ENCODE results near the gene GSTM4. TPM values are rescaled to one million over a fixed set of nuclear protein-coding genes. Genes with fewer than 3 reads are reported as not detected.

Gene GSTM4
- total and polyA plus RNA-seq, 2 of the 8 experiments (the other 6 are each of a cell fraction or from before 2014, with no cell fraction given) = 11.3 to 31.4 TPM

- no peak for FAIRE-seq
- no peak for TF ChIP-seq EZH2 (IDR thresholded peaks at IDR 0.05; ENCODE audit: low read depth, low read length, severe bottlenecking)
- TF ChIP-seq BRCA1 (IDR thresholded peaks at IDR 0.05; ENCODE audit: low read depth, low read length) = no peak
- no peak for TF ChIP-seq SAP30 (IDR thresholded peaks at IDR 0.05; ENCODE audit: insufficient read depth, insufficient replicate concordance, low read length)
- no peak for TF ChIP-seq TCF12 (IDR thresholded peaks at IDR 0.05; ENCODE audit: low read depth, low read length)
- TF ChIP-seq GTF2F1 (IDR thresholded peaks at IDR 0.05; ENCODE audit: borderline replicate concordance, low read depth, low read length) = no peak
- no peak for TF ChIP-seq HDAC2 (IDR thresholded peaks at IDR 0.05; ENCODE audit: borderline replicate concordance in 1 of 2, low read depth in 2 of 2, low read length in 2 of 2)
- no peak for TF ChIP-seq RBBP5 (IDR thresholded peaks at IDR 0.05; ENCODE audit: borderline replicate concordance, low read depth, low read length)
- TF ChIP-seq MAX (IDR thresholded peaks at IDR 0.05) = no peak
- no peak for TF ChIP-seq SP1 (IDR thresholded peaks at IDR 0.05; ENCODE audit: low read depth, low read length)
- TF ChIP-seq SIRT6 (IDR thresholded peaks at IDR 0.05; ENCODE audit: low read length) = no peak
These were observed 20.8 kb upstream of the GSTM4 start for GRCh38 chr1:109634771-109635750.

More at GRCh38 chr1:109634771-109635750, 20.8 kb upstream of the GSTM4 start:
- peaks cover 0 to 6% of the 10 kb centered on the region in 2 experiments for H4K20me1 ChIP-seq (replicated peaks in 1 of 2; ENCODE audit: control insufficient read depth in 1 of 2, insufficient read depth in 2 of 2, low read length in 2 of 2)
- H2BK120ac ChIP-seq (replicated peaks; ENCODE audit: low read depth, low read length) = no peak overlapping the region
- no peak overlapping the region for H3K56ac ChIP-seq (replicated peaks; ENCODE audit: insufficient read length, low read depth, low read length)
- no peak overlapping the region for H2BK5ac ChIP-seq (ENCODE audit: low read depth, low read length)
- H2BK20ac ChIP-seq (ENCODE audit: low read length) = no peak overlapping the region
- peaks cover 0 to 6% (median 5%) of the 10 kb centered on the region in 4 experiments; a peak in 6 of 8 replicates for H3K36me3 ChIP-seq (ENCODE audit: control insufficient read depth in 2 of 4, insufficient read depth in 4 of 4, low read length in 3 of 4)
- H3K9ac ChIP-seq (replicated peaks in 1 of 4; ENCODE audit: extremely low read depth in 1 of 4, low read depth in 3 of 4, low read length in 3 of 4) = no peak overlapping the region
- H3K4me3 ChIP-seq (ENCODE audit: extremely low read depth in 1 of 4, insufficient read depth in 2 of 4, low read depth in 3 of 4, low read length in 4 of 4) = no peak overlapping the region
- H4K5ac ChIP-seq (ENCODE audit: insufficient read length, low read depth, low read length) = no peak overlapping the region
- H3K14ac ChIP-seq (ENCODE audit: insufficient read length) = no peak overlapping the region
- ChIA-PET CTCF (ENCODE audit: partially characterized antibody) (interaction anchor here (1.0 to 9.0 kb wide), 16 partner anchors 17 to 344 kb away, joined by 3 to 185 read pairs (median 4); partner anchors contain the start of genes GNAI3, GSTM1 and GSTM4), POLR2A (ENCODE audit: partially characterized antibody) (interaction anchor here (0.8 to 1.6 kb wide), 4 partner anchors 9 to 87 kb away, joined by 3 to 5 read pairs (median 3); partner anchors contain the start of gene GNAI3)
- H3K9me3 ChIP-seq (ENCODE audit: insufficient read depth in 2 of 2, low read depth in 1 of 2, low read length in 1 of 2) = no peaks in the 10 kb centered on the region
- no peak overlapping the region for H2AK5ac ChIP-seq (ENCODE audit: low read depth, low read length)
- WGBS, 2 experiments (ENCODE audit: extremely low coverage in 1 of 2, insufficient coverage in 1 of 2, insufficient read length in 1 of 2, insufficient replicate concordance in 2 of 2, low coverage in 1 of 2, low lambda C conversion rate in 2 of 2, missing lambda C conversion rate in 1 of 2) = 77% methylated on average over 12 of the region's 13 CpGs; no CpG with 5 or more reads in 1 of the 2 experiments
- no peaks in the 10 kb centered on the region for H3K27me3 ChIP-seq (replicated peaks in 1 of 4; ENCODE audit: control insufficient read depth in 3 of 4, extremely low read depth in 1 of 4, insufficient read depth in 3 of 4, low read length in 3 of 4)
- H3K79me1 ChIP-seq (ENCODE audit: low read depth, low read length) = no peaks in the 10 kb centered on the region
- H4K91ac ChIP-seq (replicated peaks; ENCODE audit: insufficient read length, low read length) = no peak overlapping the region
- no peak overlapping the region for H3K23ac ChIP-seq (ENCODE audit: insufficient read length)
- peak in 1 of 2 experiments; percentile 40 for DNase-seq (ENCODE audit: low read depth in 1 of 2, low spot score in 2 of 2)
- no peak overlapping the region for H2BK12ac ChIP-seq (ENCODE audit: low read depth, low read length)
- no peak overlapping the region for H3K27ac ChIP-seq (ENCODE audit: low read depth, low read length)
- no peak overlapping the region for H3K18ac ChIP-seq (ENCODE audit: extremely low read depth, low read length)
- H2AFZ ChIP-seq (ENCODE audit: low read length) = no peak overlapping the region
- no peak overlapping the region for H2BK15ac ChIP-seq (ENCODE audit: low read length)
- H3K4ac ChIP-seq (replicated peaks; ENCODE audit: insufficient read length, low read depth, low read length) = no peak overlapping the region
- H3K23me2 ChIP-seq (ENCODE audit: low read depth, low read length) = no peaks in the 10 kb centered on the region
- no peaks in the 10 kb centered on the region for H3K79me2 ChIP-seq (ENCODE audit: control insufficient read depth in 1 of 2, insufficient read depth in 2 of 2, low read length in 2 of 2)
- H3K4me2 ChIP-seq (ENCODE audit: insufficient read depth in 1 of 2, low read depth in 2 of 2, low read length in 2 of 2) = no peak overlapping the region
- H3K4me1 ChIP-seq (replicated peaks in 1 of 4; ENCODE audit: control insufficient read depth in 3 of 4, insufficient read depth in 4 of 4, low read length in 3 of 4) = peaks cover 5 to 8% (median 6%) of the 10 kb centered on the region in 4 experiments; a peak in 6 of 7 replicates
- H4K8ac ChIP-seq (ENCODE audit: extremely low read depth, insufficient read depth, low read length) = peak overlapping the region; percentile 12; the same call in 1 of the 2 replicates
